ENCODE data around the gene RNF167.
A peak's percentile ranks its signal among the peaks of the same experiment; 100 is the strongest.

The RNF167 gene

GRCh38 chr17:4958102-4958501, 18.0 kb downstream of the RNF167 start:
- DNase-seq, result no peak

GRCh38 chr17:4959261-4959965, 19.3 kb downstream of the RNF167 start:
- no peak for DNase-seq

- DNase-seq, result no peak
These were observed 20.3 kb downstream of the RNF167 start for GRCh38 chr17:4960279-4960922.

- no peak for DNase-seq
These were observed 25.4 kb downstream of the RNF167 start for GRCh38 chr17:4965311-4965986.

GRCh38 chr17:4966844-4967538, 26.9 kb downstream of the RNF167 start:
- DNase-seq, result peak; percentile 98 to 100

GRCh38 chr17:4967539-4968485, 27.7 kb downstream of the RNF167 start, which contains the start of gene SPAG7:
Gene SPAG7 (minus strand): TSS chr17:4967817. CDS start chr17:4967804, 13 bp downstream.
- peak; percentile 95 to 98 for DNase-seq

- no peak for DNase-seq
These were observed 28.5 kb downstream of the RNF167 start for GRCh38 chr17:4968486-4969046.

- DNase-seq, result no peak
These were observed 29.0 kb downstream of the RNF167 start for GRCh38 chr17:4969047-4969550.

GRCh38 chr17:4969551-4970173, 29.6 kb downstream of the RNF167 start:
- no peak for DNase-seq

- no peak for DNase-seq
These were observed 30.2 kb downstream of the RNF167 start for GRCh38 chr17:4970273-4970672.

GRCh38 chr17:4971826-4972225, 31.8 kb downstream of the RNF167 start:
- DNase-seq, result no peak

- DNase-seq, result no peak
These were observed 32.3 kb downstream of the RNF167 start for GRCh38 chr17:4972322-4972721.

GRCh38 chr17:4972752-4973151, 32.7 kb downstream of the RNF167 start:
- DNase-seq, result no peak

- DNase-seq, result no peak
These were observed 33.4 kb downstream of the RNF167 start for GRCh38 chr17:4973256-4974114.

- no peak for DNase-seq
These were observed 34.1 kb downstream of the RNF167 start for GRCh38 chr17:4974115-4974670.

- DNase-seq, result peak in 1 of 2 donors; percentile 17
These were observed 38.7 kb downstream of the RNF167 start for GRCh38 chr17:4978726-4979125.

- DNase-seq, result no peak
These were observed 40.7 kb downstream of the RNF167 start for GRCh38 chr17:4980644-4981216.

- no peak for DNase-seq
These were observed 42.2 kb downstream of the RNF167 start for GRCh38 chr17:4982305-4982704.

GRCh38 chr17:4986403-4986802, 46.3 kb downstream of the RNF167 start:
- DNase-seq, result no peak

All from hippocampal formation (tissue), 2 donors.